Psoas muscle (tissue), 8 donors: ENCODE data around the gene AUP1. TPM values are rescaled to one million over a fixed set of nuclear protein-coding genes. Genes with fewer than 3 reads are reported as not detected.
"Not testable (repeated sequence)": the region's sequence is repeated elsewhere in the genome, so short reads cannot be mapped to it uniquely, and the experiment has no call there.

ENCODE experiments used
- ATAC-seq, 4 donors: fragments of 200-7000 bp; cut with Tn5 transposase; one replicate each; pipeline ENCODE4 v1.9.1; 2020; ENCODE audit warnings: moderate library complexity in 3 of 4, mild to moderate bottlenecking in 2 of 4
- DNase-seq, 2 donors: peaks; one replicate each; pipeline ENCODE4 v3.0.0-alpha.2; 2020
- H3K27ac ChIP-seq: fragments of 200-600 bp; one replicate; pipeline ENCODE4 v1.8.0; 2022
- H3K27me3 ChIP-seq, 3 donors: fragments of 200-600 bp in 1 of 3; one replicate each; pipeline versions ENCODE4 v1.6.1 to v1.8.0; 2013 to 2022; ENCODE audit warnings: low read length in 2 of 3, mild to moderate bottlenecking in 2 of 3, moderate library complexity in 1 of 3; ENCODE audit not compliant: insufficient read depth in 3 of 3
- H3K36me3 ChIP-seq, 2 donors: fragments of 200-600 bp in 1 of 2; one replicate each; pipeline versions ENCODE4 v1.6.1 to v1.8.0; 2013 to 2022; ENCODE audit warnings: low read depth in 1 of 2, mild to moderate bottlenecking in 1 of 2, moderate library complexity in 1 of 2; ENCODE audit not compliant: insufficient read depth in 1 of 2
- H3K4me1 ChIP-seq: fragments of 200-600 bp; one replicate; pipeline ENCODE4 v1.8.0; 2022
- H3K4me3 ChIP-seq: fragments of 200-600 bp; one replicate; pipeline ENCODE4 v1.8.0; 2022; ENCODE audit warnings: mild to moderate bottlenecking
- H3K9me3 ChIP-seq: fragments of 200-600 bp; one replicate; pipeline ENCODE4 v1.8.0; 2022
- WGBS, 3 donors: extraction: QIAGEN DNeasy Blood & Tissue Kit; methylation state at CpG; one replicate each; pipeline versions ENCODE4 v1.1.6 to v1.1.7; 2013; 5-methylcytosine and 5-hydroxymethylcytosine counted together
- intact Hi-C, 2 donors: fragments of 100-400 bp; cut with DNase I; formaldehyde crosslinking; loops; one replicate each; pipeline versions ENCODE4 v1.11.0 to v1.14.2; 2022
- polyA plus RNA-seq, 3 donors: library from polyadenylated mRNA; stranded (reverse); fragments of 200-250 nt; gene quantifications; one replicate each; pipeline ENCODE4 v1.2.3, GENCODE V29; 2013
- total RNA-seq, 4 donors: library from RNA; stranded (reverse); fragmentation: NEBNext Ultra II Directional in 2 of 4; extraction: Animal tissue kit (Norgen Biotek cat#: 25700) in 2 of 4; gene quantifications; one replicate each; pipeline versions ENCODE4 v1.2.1 to v1.2.4, GENCODE V29; 2021 to 2023
- TF ChIP-seq, protein P1 (sequence below): fragments of 200-600 bp; IDR thresholded peaks from one replicate; pipeline ENCODE4 v1.8.0; 2022; ENCODE audit warnings: antibody characterized with exemption
- donor health status: healthy with polysubstance abuse.
- donor health status: DM: no; HTN: no; CAD: no; lungs with moderate emphysema.
- donor health status: Bipolar disorder and iron deficiency.
- donor health status: healthy.
- donor health status: DM: yes; HTN: yes; CAD: no.
- donor health status: DM: no; HTN: no; CAD: no.
- donor health status: DM: no; HTN: no; CAD: no.
- donor health status: DM: yes; HTN: yes; CAD: no.

The AUP1 gene
- total and polyA plus RNA-seq, 7 donors = 56.0 to 205 (median 94.7) TPM

DNA sequence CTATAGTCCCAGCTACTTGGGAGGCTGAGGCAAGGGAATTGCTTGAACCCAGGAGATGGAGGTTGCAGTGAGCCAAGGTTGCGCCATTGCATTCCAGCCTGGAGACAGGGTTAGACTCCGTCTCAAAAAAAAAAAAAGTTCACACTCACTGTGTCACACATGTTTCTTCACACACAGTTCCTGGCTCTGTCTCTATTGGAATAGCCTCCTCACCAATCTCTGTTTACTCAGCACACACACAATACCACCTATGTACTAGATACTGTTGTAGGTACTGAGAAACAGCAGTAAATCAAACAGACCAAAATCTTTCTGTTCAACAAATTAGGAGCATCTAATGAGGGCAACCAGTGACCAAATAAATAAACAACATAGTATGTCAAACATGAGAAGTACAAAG, 43.4 kb downstream of the AUP1 start:
- no peak overlapping the region for H3K27ac ChIP-seq
- no peak for DNase-seq
- WGBS, 3 donors = 90 to 93% (median 92%) methylated on average over 2 of the region's 2 CpGs

DNA sequence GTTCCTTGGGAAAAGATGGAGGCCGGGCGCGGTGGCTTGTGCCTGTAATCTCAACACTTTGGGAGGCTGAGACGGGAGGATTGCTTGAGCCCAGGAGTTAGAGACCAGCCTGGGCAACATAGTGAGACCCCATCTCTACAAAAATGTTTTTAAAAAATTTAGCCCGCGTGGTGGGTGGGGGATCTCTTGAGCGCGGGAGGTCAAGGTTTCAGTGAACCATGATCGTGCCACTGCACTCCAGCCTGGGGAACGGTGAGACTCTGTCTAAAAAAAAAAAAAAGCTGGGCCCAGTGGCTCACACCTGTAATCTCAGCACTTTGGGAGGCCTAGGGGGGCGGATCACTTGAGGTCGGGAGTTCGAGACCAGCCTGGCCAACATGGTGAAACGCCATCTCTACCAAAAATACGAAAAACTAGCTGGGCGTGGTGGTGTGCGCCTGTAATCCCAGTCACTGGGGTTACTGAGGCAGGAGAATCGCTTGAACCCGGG, 45.8 kb downstream of the AUP1 start:
- not testable (repeated sequence) for DNase-seq, ATAC-seq, H3K27me3 ChIP-seq, H3K27ac ChIP-seq, H3K9me3 ChIP-seq
- intact Hi-C loops = loop anchor here (1.0 to 5.0 kb wide), 5 partner anchors 28 to 105 kb away; partner anchors contain the start of genes AUP1 (in 2 of the 2), HTRA2 (in 2 of the 2) and INO80B (in 2 of the 2)
- Histone ChIP-seq H3K4me3 (peak overlapping the region; percentile 98), H3K36me3 (peaks cover 2 to 60% of the 10 kb centered on the region in 2 donors), H3K4me1 (peaks cover 22% of the 10 kb centered on the region)
- WGBS, 3 donors = 71 to 77% (median 75%) methylated on average over 19 of the region's 19 CpGs

More for the DNA sequence above, 43.4 kb downstream of the AUP1 start:
- no peaks in the 10 kb centered on the region for H3K9me3 ChIP-seq
- TF ChIP-seq, protein P1, sequence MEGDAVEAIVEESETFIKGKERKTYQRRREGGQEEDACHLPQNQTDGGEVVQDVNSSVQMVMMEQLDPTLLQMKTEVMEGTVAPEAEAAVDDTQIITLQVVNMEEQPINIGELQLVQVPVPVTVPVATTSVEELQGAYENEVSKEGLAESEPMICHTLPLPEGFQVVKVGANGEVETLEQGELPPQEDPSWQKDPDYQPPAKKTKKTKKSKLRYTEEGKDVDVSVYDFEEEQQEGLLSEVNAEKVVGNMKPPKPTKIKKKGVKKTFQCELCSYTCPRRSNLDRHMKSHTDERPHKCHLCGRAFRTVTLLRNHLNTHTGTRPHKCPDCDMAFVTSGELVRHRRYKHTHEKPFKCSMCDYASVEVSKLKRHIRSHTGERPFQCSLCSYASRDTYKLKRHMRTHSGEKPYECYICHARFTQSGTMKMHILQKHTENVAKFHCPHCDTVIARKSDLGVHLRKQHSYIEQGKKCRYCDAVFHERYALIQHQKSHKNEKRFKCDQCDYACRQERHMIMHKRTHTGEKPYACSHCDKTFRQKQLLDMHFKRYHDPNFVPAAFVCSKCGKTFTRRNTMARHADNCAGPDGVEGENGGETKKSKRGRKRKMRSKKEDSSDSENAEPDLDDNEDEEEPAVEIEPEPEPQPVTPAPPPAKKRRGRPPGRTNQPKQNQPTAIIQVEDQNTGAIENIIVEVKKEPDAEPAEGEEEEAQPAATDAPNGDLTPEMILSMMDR = no peak
- peaks cover 16% of the 10 kb centered on the region for H3K4me1 ChIP-seq
- intact Hi-C loops = no loop called here
- H3K4me3 ChIP-seq = no peak overlapping the region
- no peak for ATAC-seq
- H3K27me3 ChIP-seq = no peaks in the 10 kb centered on the region
- H3K36me3 ChIP-seq = peaks cover 4 to 57% of the 10 kb centered on the region in 2 donors

DNA sequence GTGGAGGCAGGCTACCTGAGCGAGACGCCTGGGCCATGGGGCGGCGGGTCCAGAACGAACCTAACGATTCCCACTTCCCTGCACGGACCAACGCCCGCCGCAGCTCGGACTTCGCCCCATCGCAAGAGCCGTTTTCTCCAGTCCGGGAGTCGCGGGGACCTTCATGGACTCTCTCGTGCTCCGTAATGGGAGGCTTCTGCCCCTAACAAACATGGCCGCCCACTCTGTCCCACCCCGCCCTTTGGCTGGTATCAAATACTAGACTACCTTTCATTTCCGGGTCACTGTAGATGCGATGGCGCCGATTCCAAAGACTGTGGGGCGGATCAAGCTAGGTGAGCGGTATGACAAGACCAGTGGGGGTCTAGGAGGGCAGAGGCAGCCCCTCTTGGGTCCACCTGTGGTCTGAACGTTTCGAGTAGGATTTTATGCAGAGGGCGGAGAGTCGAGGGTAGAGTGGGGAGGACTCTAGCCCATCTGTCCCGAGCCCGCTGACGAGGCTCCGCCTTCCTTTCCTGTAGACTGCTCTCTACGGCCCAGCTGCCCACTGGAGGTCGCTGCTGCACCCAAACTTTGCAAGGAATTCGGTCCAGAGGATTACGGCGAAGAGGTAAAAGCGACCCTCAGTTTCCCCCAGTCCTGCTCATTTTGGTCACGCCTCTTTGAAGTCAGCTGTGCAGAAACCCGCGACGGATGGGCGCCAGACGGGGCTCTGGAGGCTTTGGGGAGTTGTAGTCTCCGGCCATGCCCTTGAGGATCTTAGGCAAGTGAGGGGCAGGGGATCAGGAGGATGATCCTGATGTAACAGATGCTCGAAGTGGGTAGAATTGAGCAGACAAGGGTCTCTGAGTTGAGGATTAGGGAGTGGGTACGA, 46.5 kb downstream of the AUP1 start, which contains the start of the genes CCDC142 and TTC31:
TSS of gene CCDC142 (minus strand) at position 198 of the 874 bp plus-strand sequence. CDS start at position 37, 161 bp downstream.
TSS of gene TTC31 (plus strand) at position 281 of the 874 bp plus-strand sequence. CDS start at position 296, 15 bp downstream.
- WGBS, 3 donors = 0 to 1% (median 0%) methylated on average over 45 to 50 of the region's 50 CpGs
- TF ChIP-seq, protein P1 = peak; percentile 79
- Histone ChIP-seq H3K27me3 (no peaks in the 10 kb centered on the region), H3K36me3 (peaks cover 2 to 59% of the 10 kb centered on the region in 2 donors), H3K4me1 (peaks cover 22% of the 10 kb centered on the region), H3K9me3 (no peaks in the 10 kb centered on the region), H3K4me3 (peak within 1 kb of the TSS; percentile 98), H3K27ac (peak within 1 kb of the TSS; percentile 91)
- intact Hi-C loops = loop anchor here (1.0 to 5.0 kb wide), 5 partner anchors 28 to 105 kb away; partner anchors contain the start of genes AUP1 (in 2 of the 2), HTRA2 (in 2 of the 2) and INO80B (in 2 of the 2)
- peak; percentile 95 to 97 for DNase-seq
- peak; percentile 98 to 99 (median 99) for ATAC-seq

DNA sequence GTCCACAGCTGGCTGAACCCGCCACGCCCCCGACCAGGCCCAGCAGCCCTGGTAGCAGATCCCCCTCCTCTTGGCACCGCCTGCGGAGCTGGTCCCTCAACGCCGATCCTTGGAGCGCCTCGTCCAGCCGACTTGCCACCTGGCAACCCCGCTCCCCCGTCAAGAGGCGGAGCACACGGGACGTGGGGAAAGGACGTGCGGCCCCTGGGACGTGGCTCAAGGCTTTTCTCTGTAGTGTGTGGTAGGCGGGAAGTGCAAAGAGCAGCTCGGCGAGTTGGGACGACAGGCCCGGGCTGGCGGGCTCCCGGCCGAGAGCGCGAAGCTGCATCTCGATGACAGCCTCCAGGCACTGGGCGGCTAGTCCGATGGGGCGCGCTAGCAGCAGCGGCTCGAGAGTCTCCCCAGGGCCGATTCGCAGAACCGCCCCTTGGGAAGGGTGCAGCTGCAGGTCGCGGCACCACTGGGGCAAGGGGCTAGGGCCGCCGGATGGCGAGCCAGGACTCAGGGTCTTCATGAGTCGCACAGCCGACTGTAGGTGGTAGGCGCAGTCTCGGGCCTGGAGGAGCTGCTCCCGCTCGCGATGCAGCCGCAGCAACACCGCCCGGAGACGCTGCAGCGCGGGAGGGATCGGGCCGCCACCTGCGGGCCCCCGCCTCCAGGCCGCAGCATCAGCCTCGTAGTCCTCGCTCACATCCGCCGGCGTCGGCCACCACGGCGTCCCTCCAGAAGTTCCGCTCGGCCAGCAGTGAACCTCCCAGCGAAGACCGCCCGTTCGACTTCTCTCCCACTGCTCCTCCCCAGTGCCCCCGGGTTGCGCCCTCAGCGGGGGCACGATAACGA, 47.3 kb downstream of the AUP1 start:
- DNase-seq = peak in 1 of 2 donors; percentile 83
- Histone ChIP-seq H3K27ac (peak overlapping the region; percentile 91), H3K4me1 (peaks cover 22% of the 10 kb centered on the region), H3K4me3 (peak overlapping the region; percentile 98), H3K27me3 (no peaks in the 10 kb centered on the region), H3K36me3 (peaks cover 2 to 56% of the 10 kb centered on the region in 2 donors), H3K9me3 (no peaks in the 10 kb centered on the region)
- TF ChIP-seq, protein P1 = no peak
- 1 to 2% (median 1%) methylated on average over 59 to 80 of the region's 80 CpGs for WGBS, 3 donors
- peak; percentile 46 to 69 (median 55) for ATAC-seq
- intact Hi-C loops = loop anchor here (2.0 to 5.0 kb wide), 3 partner anchors 27 to 105 kb away; partner anchors contain the start of genes AUP1 (in 2 of the 2), HTRA2 (in 2 of the 2) and INO80B (in 1 of the 2)
